ENCODE data around the gene SRSF3.
A peak's percentile ranks its signal among the peaks of the same experiment; 100 is the strongest.

The SRSF3 gene

GRCh38 chr6:36594029-36594815 lies at the start of gene SRSF3:
TSS of gene SRSF3 (plus strand) at chr6:36594362. CDS start at chr6:36596763, 2,401 bp downstream.
- Histone ChIP-seq H3K4me3 (peak within 1 kb of the TSS; percentile 96), H3K36me3 (ENCODE audit: insufficient read depth, low read length) (peaks cover 45% of the 10 kb centered on the region), H3K9ac (ENCODE audit: insufficient read length) (peak within 1 kb of the TSS; percentile 99), H3K9me3 (ENCODE audit: low read depth, low read length) (no peaks in the 10 kb centered on the region), H3K27ac (peak within 1 kb of the TSS; percentile 98)
- no peak for TF ChIP-seq EZH2 (IDR thresholded peaks at IDR 0.05)
- TF ChIP-seq FOXP2 (optimal IDR thresholded peaks at IDR 0.05; ENCODE audit: control extremely low read depth, extremely low read length, insufficient read depth): no peak
- TF ChIP-seq POLR2AphosphoS5 (IDR thresholded peaks at IDR 0.05; ENCODE audit: borderline replicate concordance, low read depth, low read length): peak; percentile 100
- DNase-seq (ENCODE audit: low read depth, low spot score): peak; percentile 93

DNA sequence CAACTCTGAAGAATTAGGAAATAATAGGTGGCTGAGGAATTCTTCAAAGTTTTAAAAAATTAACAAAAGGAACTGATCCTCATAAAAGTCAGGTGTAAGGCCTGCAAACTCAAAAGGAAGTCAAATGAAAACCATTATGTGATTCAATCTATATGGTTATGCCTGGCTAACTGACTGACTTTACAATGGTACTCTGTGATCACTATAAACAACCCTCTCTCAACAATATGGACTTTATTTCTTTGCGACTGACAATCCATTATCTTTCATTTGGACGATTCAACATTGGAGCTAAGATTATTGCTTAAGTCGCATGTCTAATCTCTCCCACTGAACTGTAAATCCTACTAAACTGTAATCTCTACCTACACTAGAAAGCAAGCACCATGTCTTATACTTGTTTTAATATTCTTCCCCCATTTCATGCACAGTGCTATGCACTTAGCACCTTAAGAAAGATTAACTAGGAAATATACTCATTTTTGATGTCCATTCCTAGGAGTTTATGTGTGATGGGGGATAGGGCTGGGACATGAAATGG lies 48.3 kb upstream of the SRSF3 start:
- Histone ChIP-seq H3K4me3 (peak overlapping the region; percentile 87), H3K27ac (no peak overlapping the region), H3K9ac (ENCODE audit: insufficient read length) (peak overlapping the region; percentile 83), H3K36me3 (ENCODE audit: insufficient read depth, low read length) (peaks cover 6% of the 10 kb centered on the region), H3K9me3 (ENCODE audit: low read depth, low read length) (no peaks in the 10 kb centered on the region)
- no peak for DNase-seq (ENCODE audit: low read depth, low spot score)
- TF ChIP-seq POLR2AphosphoS5 (IDR thresholded peaks at IDR 0.05; ENCODE audit: borderline replicate concordance, low read depth, low read length): no peak
- TF ChIP-seq EZH2 (IDR thresholded peaks at IDR 0.05): no peak
- no peak for TF ChIP-seq FOXP2 (optimal IDR thresholded peaks at IDR 0.05; ENCODE audit: control extremely low read depth, extremely low read length, insufficient read depth)

- peak overlapping the region; percentile 83 for H3K9ac ChIP-seq (ENCODE audit: insufficient read length)
- H3K9me3 ChIP-seq (ENCODE audit: low read depth, low read length): no peaks in the 10 kb centered on the region
- no peak for DNase-seq (ENCODE audit: low read depth, low spot score)
- H3K27ac ChIP-seq: peak overlapping the region; percentile 29; the same call in 1 of the 2 replicates
- H3K36me3 ChIP-seq (ENCODE audit: insufficient read depth, low read length): peaks cover 2% of the 10 kb centered on the region
- TF ChIP-seq EZH2 (IDR thresholded peaks at IDR 0.05) (no peak), FOXP2 (optimal IDR thresholded peaks at IDR 0.05; ENCODE audit: control extremely low read depth, extremely low read length, insufficient read depth) (no peak), POLR2AphosphoS5 (IDR thresholded peaks at IDR 0.05; ENCODE audit: borderline replicate concordance, low read depth, low read length) (no peak)
- H3K4me3 ChIP-seq: peak overlapping the region; percentile 87
Measured at GRCh38 chr6:36546308-36546919, 47.7 kb upstream of the SRSF3 start.

GRCh38 chr6:36546920-36547645 lies 47.1 kb upstream of the SRSF3 start, which contains the start of gene STK38:
TSS of gene STK38 (minus strand) at chr6:36547479. CDS start at chr6:36540202, 7,277 bp downstream.
- peak; percentile 37 for DNase-seq (ENCODE audit: low read depth, low spot score)
- no peak for TF ChIP-seq EZH2 (IDR thresholded peaks at IDR 0.05)
- peak; percentile 99 for TF ChIP-seq POLR2AphosphoS5 (IDR thresholded peaks at IDR 0.05; ENCODE audit: borderline replicate concordance, low read depth, low read length)
- TF ChIP-seq FOXP2 (optimal IDR thresholded peaks at IDR 0.05; ENCODE audit: control extremely low read depth, extremely low read length, insufficient read depth): peak; percentile 11

DNA sequence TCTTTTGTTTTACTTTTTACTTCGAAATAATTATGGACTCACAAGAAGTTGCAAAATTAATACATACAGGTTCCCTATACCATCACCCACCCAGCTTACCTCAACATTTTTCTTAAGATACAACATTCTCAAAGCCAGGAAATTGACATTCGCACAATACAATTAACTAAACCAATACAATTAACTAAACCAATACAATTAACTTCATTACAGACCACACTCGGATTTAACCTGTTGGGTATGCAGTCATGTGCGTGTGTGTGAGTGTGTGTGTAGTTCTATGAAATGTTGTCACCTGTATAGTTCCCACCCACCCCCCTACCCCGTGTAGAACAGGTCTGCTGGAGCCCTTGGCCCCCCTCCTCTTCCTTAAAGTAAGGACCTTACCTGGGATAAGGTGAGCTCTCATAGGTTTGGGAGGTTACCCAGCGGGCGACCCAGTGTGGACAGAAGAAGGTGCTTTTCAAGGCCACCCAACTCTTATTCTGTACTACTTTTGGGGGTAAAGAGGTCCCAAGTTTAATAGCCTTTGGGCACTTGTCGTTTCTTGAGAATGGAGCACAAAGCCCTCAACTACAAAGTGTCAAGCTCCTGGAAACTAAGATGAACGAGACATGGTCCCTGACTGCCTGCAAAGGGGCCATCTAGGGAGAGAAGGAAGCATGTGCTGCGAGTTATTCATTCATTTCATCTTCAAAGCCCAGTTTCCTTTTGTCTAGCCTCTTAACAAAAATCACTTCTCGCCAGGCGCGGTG lies 46.3 kb upstream of the SRSF3 start:
- TF ChIP-seq EZH2 (IDR thresholded peaks at IDR 0.05) (no peak), POLR2AphosphoS5 (IDR thresholded peaks at IDR 0.05; ENCODE audit: borderline replicate concordance, low read depth, low read length) (no peak), FOXP2 (optimal IDR thresholded peaks at IDR 0.05; ENCODE audit: control extremely low read depth, extremely low read length, insufficient read depth) (no peak)
- Histone ChIP-seq H3K9me3 (ENCODE audit: low read depth, low read length) (no peaks in the 10 kb centered on the region), H3K27ac (no peak overlapping the region), H3K36me3 (ENCODE audit: insufficient read depth, low read length) (no peaks in the 10 kb centered on the region; the same call in 1 of the 2 replicates), H3K4me3 (peak overlapping the region; percentile 87), H3K9ac (ENCODE audit: insufficient read length) (peak overlapping the region; percentile 45)
- DNase-seq (ENCODE audit: low read depth, low spot score): no peak

More at GRCh38 chr6:36546920-36547645, 47.1 kb upstream of the SRSF3 start, which contains the start of gene STK38:
- peak within 1 kb of the TSS; percentile 29; the same call in 1 of the 2 replicates for H3K27ac ChIP-seq
- H3K9ac ChIP-seq (ENCODE audit: insufficient read length): peak within 1 kb of the TSS; percentile 83
- H3K4me3 ChIP-seq: peak within 1 kb of the TSS; percentile 87
- no peaks in the 10 kb centered on the region; the same call in 1 of the 2 replicates for H3K36me3 ChIP-seq (ENCODE audit: insufficient read depth, low read length)
- no peaks in the 10 kb centered on the region for H3K9me3 ChIP-seq (ENCODE audit: low read depth, low read length)

GRCh38 chr6:36548401-36548743 lies 45.8 kb upstream of the SRSF3 start:
- no peak for DNase-seq (ENCODE audit: low read depth, low spot score)
- H3K36me3 ChIP-seq (ENCODE audit: insufficient read depth, low read length): no peaks in the 10 kb centered on the region; the same call in 1 of the 2 replicates
- no peak for TF ChIP-seq EZH2 (IDR thresholded peaks at IDR 0.05)
- TF ChIP-seq FOXP2 (optimal IDR thresholded peaks at IDR 0.05; ENCODE audit: control extremely low read depth, extremely low read length, insufficient read depth): no peak
- TF ChIP-seq POLR2AphosphoS5 (IDR thresholded peaks at IDR 0.05; ENCODE audit: borderline replicate concordance, low read depth, low read length): no peak
- no peaks in the 10 kb centered on the region for H3K9me3 ChIP-seq (ENCODE audit: low read depth, low read length)
- no peak overlapping the region for H3K9ac ChIP-seq (ENCODE audit: insufficient read length)
- H3K27ac ChIP-seq: no peak overlapping the region
- H3K4me3 ChIP-seq: no peak overlapping the region

- no peak overlapping the region for H3K27ac ChIP-seq
- H3K9me3 ChIP-seq (ENCODE audit: low read depth, low read length): no peaks in the 10 kb centered on the region
- no peak overlapping the region for H3K9ac ChIP-seq (ENCODE audit: insufficient read length)
- no peak overlapping the region for H3K4me3 ChIP-seq
- no peak for DNase-seq (ENCODE audit: low read depth, low spot score)
- no peak for TF ChIP-seq EZH2 (IDR thresholded peaks at IDR 0.05)
- TF ChIP-seq FOXP2 (optimal IDR thresholded peaks at IDR 0.05; ENCODE audit: control extremely low read depth, extremely low read length, insufficient read depth): no peak
- no peak for TF ChIP-seq POLR2AphosphoS5 (IDR thresholded peaks at IDR 0.05; ENCODE audit: borderline replicate concordance, low read depth, low read length)
- no peaks in the 10 kb centered on the region for H3K36me3 ChIP-seq (ENCODE audit: insufficient read depth, low read length)
Measured at GRCh38 chr6:36550473-36551000, 43.6 kb upstream of the SRSF3 start.
